Measurements from ENCODE around the gene NIN. TPM values are rescaled to one million over a fixed set of nuclear protein-coding genes. Genes with fewer than 3 reads are reported as not detected.

NIN gene
- total RNA-seq, 4 donors from 2014 or later, result 22.7 to 32.2 (median 28.5) TPM

- WGBS, 2 donors, result 50 to 61% methylated on average over 7 of the region's 7 CpGs
- TF ChIP-seq POLR2A (IDR thresholded peaks at IDR 0.05) (no peak), CTCF (IDR thresholded peaks at IDR 0.05) (no peak)
- H3K4me3 ChIP-seq (ENCODE audit: low read depth, poor library complexity, severe bottlenecking), result no peak overlapping the region
- no peak for DNase-seq (ENCODE audit: low spot score in 2 of 2)
- intact Hi-C loops (cut with DNase I; ENCODE audit: low total_unique reads), result no loop called here
Measured at GRCh38 chr14:50772412-50772811, 58.5 kb downstream of the NIN start.

GRCh38 chr14:50770586-50770985 lies 60.4 kb downstream of the NIN start:
- no peak for DNase-seq (ENCODE audit: low spot score in 2 of 2)

GRCh38 chr14:50769863-50770500 lies 61.0 kb downstream of the NIN start:
- 77 to 84% methylated on average over 13 of the region's 13 CpGs for WGBS, 2 donors
- H3K4me3 ChIP-seq (ENCODE audit: low read depth, poor library complexity, severe bottlenecking), result no peak overlapping the region
- intact Hi-C loops (cut with DNase I; ENCODE audit: low total_unique reads), result no loop called here
- DNase-seq (ENCODE audit: low spot score in 2 of 2), result no peak
- TF ChIP-seq POLR2A (IDR thresholded peaks at IDR 0.05) (no peak), CTCF (IDR thresholded peaks at IDR 0.05) (no peak)

More at GRCh38 chr14:50770586-50770985, 60.4 kb downstream of the NIN start:
- WGBS, 2 donors, result 90 to 91% methylated on average over 8 of the region's 8 CpGs
- TF ChIP-seq CTCF (IDR thresholded peaks at IDR 0.05) (no peak), POLR2A (IDR thresholded peaks at IDR 0.05) (no peak)
- intact Hi-C loops (cut with DNase I; ENCODE audit: low total_unique reads), result no loop called here
- H3K4me3 ChIP-seq (ENCODE audit: low read depth, poor library complexity, severe bottlenecking), result no peak overlapping the region

- H3K4me3 ChIP-seq (ENCODE audit: low read depth, poor library complexity, severe bottlenecking), result no peak overlapping the region
- intact Hi-C loops (cut with DNase I; ENCODE audit: low total_unique reads), result no loop called here
- no peak for TF ChIP-seq POLR2A (IDR thresholded peaks at IDR 0.05)
- no peak for TF ChIP-seq CTCF (IDR thresholded peaks at IDR 0.05)
- no peak for DNase-seq (ENCODE audit: low spot score in 2 of 2)
- WGBS, 2 donors, result 81 to 82% methylated on average over 3 of the region's 3 CpGs
Measured at GRCh38 chr14:50768680-50769079, 62.3 kb downstream of the NIN start.

- WGBS, 2 donors, result 69 to 71% methylated on average over 6 of the region's 6 CpGs
- no peak overlapping the region for H3K4me3 ChIP-seq (ENCODE audit: low read depth, poor library complexity, severe bottlenecking)
- no peak for DNase-seq (ENCODE audit: low spot score in 2 of 2)
- TF ChIP-seq POLR2A (IDR thresholded peaks at IDR 0.05) (no peak), CTCF (IDR thresholded peaks at IDR 0.05) (no peak)
- intact Hi-C loops (cut with DNase I; ENCODE audit: low total_unique reads), result no loop called here
Measured at GRCh38 chr14:50766338-50766886, 64.5 kb downstream of the NIN start.

Data from lower leg skin (tissue), 4 donors.